Fibroblast of gingiva (primary cell): ENCODE measurements around the gene PTPRN2.
"Not testable (repeated sequence)": the region's sequence is repeated elsewhere in the genome, so short reads cannot be mapped to it uniquely, and the experiment has no call there.

ENCODE experiments used
- DNase-seq: peaks from one replicate; pipeline ENCODE4 v3.0.0-alpha.2; 2011; ENCODE audit warnings: low read depth

PTPRN2 gene

GRCh38 chr7:158516524-158516923 is 71.1 kb downstream of the PTPRN2 start:
- DNase-seq = no peak

GRCh38 chr7:158512869-158513268 is 74.8 kb downstream of the PTPRN2 start:
- no peak for DNase-seq

GRCh38 chr7:158512042-158512441 is 75.6 kb downstream of the PTPRN2 start:
- no peak for DNase-seq

GRCh38 chr7:158508802-158509385 is 78.7 kb downstream of the PTPRN2 start:
- no peak for DNase-seq

GRCh38 chr7:158508321-158508720 is 79.3 kb downstream of the PTPRN2 start:
- DNase-seq = not testable (repeated sequence)

- DNase-seq = no peak
Measured at GRCh38 chr7:158507917-158508316, 79.7 kb downstream of the PTPRN2 start.

- not testable (repeated sequence) for DNase-seq
Measured at GRCh38 chr7:158507175-158507574, 80.4 kb downstream of the PTPRN2 start.

- no peak for DNase-seq
Measured at GRCh38 chr7:158506626-158507025, 81.0 kb downstream of the PTPRN2 start.

GRCh38 chr7:158505683-158506082 is 81.9 kb downstream of the PTPRN2 start:
- DNase-seq = no peak

- no peak for DNase-seq
Measured at GRCh38 chr7:158502068-158502750, 85.4 kb downstream of the PTPRN2 start.

- DNase-seq = no peak
Measured at GRCh38 chr7:158501393-158502067, 86.1 kb downstream of the PTPRN2 start.

- DNase-seq = no peak
Measured at GRCh38 chr7:158500651-158501052, 87.0 kb downstream of the PTPRN2 start.

- DNase-seq = no peak
Measured at GRCh38 chr7:158499082-158499455, 88.6 kb downstream of the PTPRN2 start.

GRCh38 chr7:158498443-158499081 is 89.1 kb downstream of the PTPRN2 start:
- no peak for DNase-seq

- no peak for DNase-seq
Measured at GRCh38 chr7:158497627-158498026, 90.0 kb downstream of the PTPRN2 start.

- no peak for DNase-seq
Measured at GRCh38 chr7:158495786-158496185, 91.8 kb downstream of the PTPRN2 start.

GRCh38 chr7:158495216-158495615 is 92.4 kb downstream of the PTPRN2 start:
- no peak for DNase-seq

GRCh38 chr7:158494643-158495042 is 93.0 kb downstream of the PTPRN2 start:
- DNase-seq = no peak

- no peak for DNase-seq
Measured at GRCh38 chr7:158494162-158494586, 93.4 kb downstream of the PTPRN2 start.

GRCh38 chr7:158492367-158492764 is 95.3 kb downstream of the PTPRN2 start:
- no peak for DNase-seq

- DNase-seq = no peak
Measured at GRCh38 chr7:158491094-158491493, 96.5 kb downstream of the PTPRN2 start.

GRCh38 chr7:158490171-158490782 is 97.3 kb downstream of the PTPRN2 start:
- no peak for DNase-seq
